HG03280 (cell line): ENCODE measurements around the gene EIF2AK2.
"Not testable (repeated sequence)": the region's sequence is repeated elsewhere in the genome, so short reads cannot be mapped to it uniquely, and the experiment has no call there.

ENCODE experiments used
- ATAC-seq: cut with Tn5 transposase; IDR thresholded peaks from one replicate; pipeline ENCODE4 v1.9.1; 2021; ENCODE audit warnings: mild to moderate bottlenecking, moderate library complexity; ENCODE audit not compliant: unreplicated experiment

The EIF2AK2 gene

GRCh38 chr2:37156857-37157714, at the start of gene EIF2AK2:
Gene EIF2AK2, minus strand, starts transcription at chr2:37156980. Its CDS starts 9,174 bp downstream, at chr2:37147806.
- peak; percentile 91 for ATAC-seq

GRCh38 chr2:37205689-37206341, 49.0 kb upstream of the EIF2AK2 start:
- no peak for ATAC-seq

GRCh38 chr2:37205071-37205661, 48.4 kb upstream of the EIF2AK2 start:
- ATAC-seq: not testable (repeated sequence)

GRCh38 chr2:37203708-37204107, 46.9 kb upstream of the EIF2AK2 start:
- ATAC-seq: no peak

GRCh38 chr2:37201766-37202165, 45.0 kb upstream of the EIF2AK2 start:
- no peak for ATAC-seq

- ATAC-seq: no peak
Measured at GRCh38 chr2:37201208-37201607, 44.4 kb upstream of the EIF2AK2 start.

GRCh38 chr2:37198681-37199065, 41.9 kb upstream of the EIF2AK2 start:
- ATAC-seq: no peak

GRCh38 chr2:37196320-37197195, 39.8 kb upstream of the EIF2AK2 start, which contains the start of gene CEBPZOS:
Gene CEBPZOS, plus strand, starts transcription at chr2:37196496. Its CDS starts 3,209 bp downstream, at chr2:37199705.
- peak; percentile 77 for ATAC-seq

GRCh38 chr2:37195862-37196319, 39.1 kb upstream of the EIF2AK2 start:
- not testable (repeated sequence) for ATAC-seq

- no peak for ATAC-seq
Measured at GRCh38 chr2:37192551-37192950, 35.8 kb upstream of the EIF2AK2 start.

GRCh38 chr2:37191747-37192146, 35.0 kb upstream of the EIF2AK2 start:
- ATAC-seq: no peak

- no peak for ATAC-seq
Measured at GRCh38 chr2:37191253-37191652, 34.5 kb upstream of the EIF2AK2 start.

- no peak for ATAC-seq
Measured at GRCh38 chr2:37190290-37190689, 33.5 kb upstream of the EIF2AK2 start.

GRCh38 chr2:37189452-37190153, 32.8 kb upstream of the EIF2AK2 start:
- ATAC-seq: no peak

- ATAC-seq: no peak
Measured at GRCh38 chr2:37188570-37188969, 31.8 kb upstream of the EIF2AK2 start, which contains the start of gene SULT6B1. Gene SULT6B1, minus strand, starts transcription at chr2:37188670. Its CDS starts 30 bp downstream, at chr2:37188640.

- ATAC-seq: no peak
Measured at GRCh38 chr2:37181726-37182684, 25.2 kb upstream of the EIF2AK2 start.

GRCh38 chr2:37180640-37181039, 23.9 kb upstream of the EIF2AK2 start:
- ATAC-seq: no peak

- ATAC-seq: no peak
Measured at GRCh38 chr2:37180006-37180639, 23.3 kb upstream of the EIF2AK2 start.
